Left ventricle myocardium inferior (tissue), 1 donor: ENCODE data around the gene PITPNC1. TPM values are rescaled to one million over a fixed set of nuclear protein-coding genes. Genes with fewer than 3 reads are reported as not detected.

Source experiments
- DNase-seq: peaks from one replicate; pipeline ENCODE4 v3.0.0-alpha.2; 2020
- H3K27ac ChIP-seq: fragments of 200-600 bp; replicated peaks from 2 replicates; pipeline ENCODE4 v1.8.0; 2021
- H3K27me3 ChIP-seq: fragments of 200-600 bp; 2 replicates; pipeline ENCODE4 v1.8.0; 2021; ENCODE audit warnings: low read depth
- H3K36me3 ChIP-seq: fragments of 200-600 bp; 2 replicates; pipeline ENCODE4 v1.8.0; 2021
- H3K4me1 ChIP-seq: fragments of 200-600 bp; 2 replicates; pipeline ENCODE4 v1.8.0; 2021
- H3K4me3 ChIP-seq: fragments of 200-600 bp; 2 replicates; pipeline ENCODE4 v1.8.0; 2021; ENCODE audit warnings: mild to moderate bottlenecking, moderate library complexity
- H3K9me3 ChIP-seq: fragments of 200-600 bp; replicated peaks from 2 replicates; pipeline ENCODE4 v1.8.0; 2021
- CTCF ChIP-seq: fragments of 200-600 bp; IDR thresholded peaks from 2 replicates; pipeline ENCODE4 v1.8.0; 2021; ENCODE audit warnings: antibody characterized with exemption, mild to moderate bottlenecking, borderline replicate concordance
- intact Hi-C: fragments of 100-400 bp; cut with micrococcal nuclease; formaldehyde crosslinking; loops from one replicate; pipeline ENCODE4 v1.11.0; 2022
- total RNA-seq: library from RNA; stranded (reverse); fragmentation: NEBNext Ultra II Directional; extraction: Animal tissue kit (Norgen Biotek cat#: 25700); gene quantifications from one replicate; pipeline ENCODE4 v1.2.1, GENCODE V29; 2021
- donor health status: DM: no; HTN: yes; CAD: no; lungs with severe emphysema.

The PITPNC1 gene
- total RNA-seq, 1 donor from 2014 or later = 8.1 TPM

GRCh38 chr17:67484261-67484660, 107.2 kb downstream of the PITPNC1 start:
- no peak overlapping the region for H3K27ac ChIP-seq
- no peaks in the 10 kb centered on the region for H3K9me3 ChIP-seq
- no peaks in the 10 kb centered on the region for H3K36me3 ChIP-seq
- no peaks in the 10 kb centered on the region for H3K27me3 ChIP-seq
- TF ChIP-seq CTCF = no peak
- peaks cover 31% of the 10 kb centered on the region for H3K4me1 ChIP-seq
- H3K4me3 ChIP-seq = no peak overlapping the region
- DNase-seq = no peak
- intact Hi-C loops = no loop called here

- Histone ChIP-seq H3K9me3 (no peaks in the 10 kb centered on the region), H3K27me3 (no peaks in the 10 kb centered on the region), H3K36me3 (no peaks in the 10 kb centered on the region), H3K4me1 (peaks cover 42% of the 10 kb centered on the region), H3K27ac (no peak overlapping the region), H3K4me3 (no peak overlapping the region)
- intact Hi-C loops = no loop called here
- no peak for DNase-seq
- TF ChIP-seq CTCF = no peak
These were observed 108.6 kb downstream of the PITPNC1 start for GRCh38 chr17:67485666-67486065.

GRCh38 chr17:67487506-67487905, 110.4 kb downstream of the PITPNC1 start:
- H3K36me3 ChIP-seq = no peaks in the 10 kb centered on the region
- no peak for TF ChIP-seq CTCF
- no peaks in the 10 kb centered on the region for H3K27me3 ChIP-seq
- intact Hi-C loops = no loop called here
- no peak overlapping the region for H3K4me3 ChIP-seq
- DNase-seq = no peak
- H3K9me3 ChIP-seq = no peaks in the 10 kb centered on the region
- peak overlapping the region; percentile 47 for H3K27ac ChIP-seq
- peaks cover 49% of the 10 kb centered on the region for H3K4me1 ChIP-seq

- intact Hi-C loops = no loop called here
- no peak overlapping the region for H3K4me3 ChIP-seq
- no peaks in the 10 kb centered on the region for H3K36me3 ChIP-seq
- H3K27me3 ChIP-seq = no peaks in the 10 kb centered on the region
- TF ChIP-seq CTCF = no peak
- H3K4me1 ChIP-seq = peaks cover 55% of the 10 kb centered on the region
- peak; percentile 63 for DNase-seq
- H3K27ac ChIP-seq = peak overlapping the region; percentile 47
- no peaks in the 10 kb centered on the region for H3K9me3 ChIP-seq
These were observed 111.1 kb downstream of the PITPNC1 start for GRCh38 chr17:67488161-67488560.

GRCh38 chr17:67488768-67489167, 111.7 kb downstream of the PITPNC1 start:
- Histone ChIP-seq H3K4me1 (peaks cover 62% of the 10 kb centered on the region), H3K27ac (peak overlapping the region; percentile 47), H3K4me3 (no peak overlapping the region), H3K36me3 (no peaks in the 10 kb centered on the region), H3K27me3 (no peaks in the 10 kb centered on the region), H3K9me3 (no peaks in the 10 kb centered on the region)
- no peak for TF ChIP-seq CTCF
- no peak for DNase-seq
- intact Hi-C loops = no loop called here

- Histone ChIP-seq H3K4me3 (no peak overlapping the region), H3K36me3 (no peaks in the 10 kb centered on the region), H3K4me1 (peaks cover 65% of the 10 kb centered on the region), H3K27me3 (no peaks in the 10 kb centered on the region), H3K27ac (peak overlapping the region; percentile 47), H3K9me3 (no peaks in the 10 kb centered on the region)
- intact Hi-C loops = no loop called here
- TF ChIP-seq CTCF = no peak
- no peak for DNase-seq
These were observed 112.2 kb downstream of the PITPNC1 start for GRCh38 chr17:67489273-67489672.
